Measurements from ENCODE around the gene C2orf49. TPM values are rescaled to one million over a fixed set of nuclear protein-coding genes. Genes with fewer than 3 reads are reported as not detected.

Gene C2orf49
- total and polyA plus RNA-seq, 2 of the 8 experiments (the other 6 are each of a cell fraction or from before 2014, with no cell fraction given), result 5.6 to 19.9 TPM

- TF ChIP-seq POU5F1 (IDR thresholded peaks at IDR 0.05; ENCODE audit: low read depth, low read length) (no peak), BACH1 (IDR thresholded peaks at IDR 0.05; ENCODE audit: low read length) (no peak), RBBP5 (IDR thresholded peaks at IDR 0.05; ENCODE audit: borderline replicate concordance, low read depth, low read length) (no peak)
- Histone ChIP-seq H3K23me2 (ENCODE audit: low read depth, low read length) (no peaks in the 10 kb centered on the region), H4K5ac (ENCODE audit: insufficient read length, low read depth, low read length) (no peak overlapping the region), H2AK5ac (ENCODE audit: low read depth, low read length) (no peak overlapping the region), H3K4ac (replicated peaks; ENCODE audit: insufficient read length, low read depth, low read length) (no peak overlapping the region), H3K9me3 (ENCODE audit: insufficient read depth in 2 of 2, low read depth in 1 of 2, low read length in 1 of 2) (no peaks in the 10 kb centered on the region), H2BK20ac (ENCODE audit: low read length) (no peak overlapping the region), H2BK12ac (ENCODE audit: low read depth, low read length) (no peak overlapping the region), H3K27me3 (replicated peaks in 1 of 4; ENCODE audit: control insufficient read depth in 3 of 4, extremely low read depth in 1 of 4, insufficient read depth in 3 of 4, low read length in 3 of 4) (no peaks in the 10 kb centered on the region), H4K8ac (ENCODE audit: extremely low read depth, insufficient read depth, low read length) (no peak overlapping the region), H3K27ac (ENCODE audit: low read depth, low read length) (no peak overlapping the region), H3K36me3 (ENCODE audit: control insufficient read depth in 2 of 4, insufficient read depth in 4 of 4, low read length in 3 of 4) (peaks cover 7 to 41% (median 27%) of the 10 kb centered on the region in 4 experiments), H2AFZ (ENCODE audit: low read length) (no peak overlapping the region), H3K79me1 (ENCODE audit: low read depth, low read length) (peaks cover 2% of the 10 kb centered on the region; the same call in 1 of the 2 replicates), H3K4me1 (replicated peaks in 1 of 4; ENCODE audit: control insufficient read depth in 3 of 4, insufficient read depth in 4 of 4, low read length in 3 of 4) (no peaks in the 10 kb centered on the region), H4K91ac (replicated peaks; ENCODE audit: insufficient read length, low read length) (no peak overlapping the region), H3K4me2 (ENCODE audit: insufficient read depth in 1 of 2, low read depth in 2 of 2, low read length in 2 of 2) (no peak overlapping the region), H3K14ac (ENCODE audit: insufficient read length) (no peak overlapping the region), H2BK5ac (ENCODE audit: low read depth, low read length) (no peak overlapping the region), H2BK120ac (replicated peaks; ENCODE audit: low read depth, low read length) (no peak overlapping the region), H3K79me2 (ENCODE audit: control insufficient read depth in 1 of 2, insufficient read depth in 2 of 2, low read length in 2 of 2) (no peaks in the 10 kb centered on the region), H4K20me1 (replicated peaks in 1 of 2; ENCODE audit: control insufficient read depth in 1 of 2, insufficient read depth in 2 of 2, low read length in 2 of 2) (peaks cover 0 to 4% of the 10 kb centered on the region in 2 experiments), H3K4me3 (ENCODE audit: extremely low read depth in 1 of 4, insufficient read depth in 2 of 4, low read depth in 3 of 4, low read length in 4 of 4) (no peak overlapping the region), H3K18ac (ENCODE audit: extremely low read depth, low read length) (no peak overlapping the region), H3K9ac (replicated peaks in 1 of 4; ENCODE audit: extremely low read depth in 1 of 4, low read depth in 3 of 4, low read length in 3 of 4) (no peak overlapping the region), H2BK15ac (ENCODE audit: low read length) (no peak overlapping the region), H3K23ac (ENCODE audit: insufficient read length) (no peak overlapping the region), H3K56ac (replicated peaks; ENCODE audit: insufficient read length, low read depth, low read length) (no peak overlapping the region)
- DNase-seq (ENCODE audit: low read depth in 1 of 2, low spot score in 2 of 2), result no peak
- 89% methylated on average over 5 of the region's 5 CpGs; no CpG with 5 or more reads in 1 of the 2 experiments for WGBS, 2 experiments (ENCODE audit: extremely low coverage in 1 of 2, insufficient coverage in 1 of 2, insufficient read length in 1 of 2, insufficient replicate concordance in 2 of 2, low coverage in 1 of 2, low lambda C conversion rate in 2 of 2, missing lambda C conversion rate in 1 of 2)
- ChIA-PET POLR2A (ENCODE audit: partially characterized antibody) (interaction anchor here (1.2 to 1.3 kb wide), 2 partner anchors 15 to 20 kb away, joined by 3 to 4 read pairs; no protein-coding TSS in a partner anchor), CTCF (ENCODE audit: partially characterized antibody) (interaction anchor here (0.6 to 7.2 kb wide), 3 partner anchors 20 to 154 kb away, joined by 3 to 122 read pairs (median 20); no protein-coding TSS in a partner anchor)
- no peak for FAIRE-seq
These were observed 27.2 kb downstream of the C2orf49 start for GRCh38 chr2:105364436-105365139.

Measured in H1 (cell line).